DOHH2 (cell line): ENCODE results near the gene IER5.

ENCODE experiments used
- H3F3A ChIP-seq: fragments of 200-600 bp; sonication (generic), shearing (Covaris generic); 2 replicates; pipeline ENCODE4 v1.6.0; 2016; ENCODE audit warnings: antibody characterized with exemption, mild to moderate bottlenecking; ENCODE audit not compliant: control insufficient read depth, insufficient read depth
- H3K27ac ChIP-seq: fragments of 200-600 bp; sonication (generic); 2 replicates; pipeline ENCODE4 v1.5.1; 2014; ENCODE audit warnings: low read depth, mild to moderate bottlenecking, low read length, moderate library complexity
- H3K27me3 ChIP-seq: fragments of 200-600 bp; sonication (generic); 2 replicates; pipeline ENCODE4 v1.6.1; 2014; ENCODE audit warnings: mild to moderate bottlenecking, low read length, mixed read lengths; ENCODE audit not compliant: control insufficient read depth
- H3K36me3 ChIP-seq: fragments of 200-600 bp; sonication (generic); 2 replicates; pipeline ENCODE4 v1.6.1; 2014; ENCODE audit warnings: mild to moderate bottlenecking, low read length, moderate library complexity, mixed read lengths; ENCODE audit not compliant: control insufficient read depth
- H3K4me1 ChIP-seq: fragments of 200-600 bp; sonication (generic); 2 replicates; pipeline ENCODE4 v1.6.1; 2014; ENCODE audit warnings: mild to moderate bottlenecking, low read length, mixed read lengths; ENCODE audit not compliant: control insufficient read depth
- H3K4me2 ChIP-seq: fragments of 200-600 bp; sonication (generic); 2 replicates; pipeline ENCODE4 v1.6.0; 2014; ENCODE audit warnings: mild to moderate bottlenecking, low read length, moderate library complexity
- H3K4me3 ChIP-seq: fragments of 200-600 bp; sonication (generic); 2 replicates; pipeline ENCODE4 v1.5.1; 2014; ENCODE audit warnings: mild to moderate bottlenecking, low read length, mixed read lengths
- H3K79me2 ChIP-seq: fragments of 200-600 bp; sonication (generic); 2 replicates; pipeline ENCODE4 v1.6.1; 2014; ENCODE audit warnings: mild to moderate bottlenecking, low read length, mixed read lengths; ENCODE audit not compliant: control insufficient read depth
- H3K9me2 ChIP-seq: fragments of 200-600 bp; sonication (generic); replicated peaks from 2 replicates; pipeline ENCODE4 v1.6.1; 2014; ENCODE audit warnings: mild to moderate bottlenecking, low read length, mixed read lengths; ENCODE audit not compliant: control insufficient read depth
- H3K9me3 ChIP-seq: fragments of 200-600 bp; sonication (generic); 2 replicates; pipeline ENCODE4 v1.6.1; 2014; ENCODE audit warnings: antibody characterized with exemption, low read length, mixed read lengths; ENCODE audit not compliant: control insufficient read depth, insufficient read depth
- H4K20me1 ChIP-seq: fragments of 200-600 bp; sonication (generic); 2 replicates; pipeline ENCODE4 v1.6.0; 2014; ENCODE audit warnings: low read depth, mild to moderate bottlenecking, antibody characterized with exemption, low read length, moderate library complexity; ENCODE audit not compliant: control insufficient read depth, insufficient read depth
- CTCF ChIP-seq: fragments of 200-600 bp; sonication (generic); IDR thresholded peaks from one replicate; pipeline ENCODE4 v1.5.1; 2014; ENCODE audit warnings: antibody characterized with exemption, mild to moderate bottlenecking, low read depth, low read length; ENCODE audit not compliant: poor library complexity, severe bottlenecking
- EZH2phosphoT487 ChIP-seq: fragments of 200-600 bp; sonication (generic); IDR thresholded peaks from 2 replicates; pipeline ENCODE4 v1.6.1; 2017; ENCODE audit warnings: borderline replicate concordance, mild to moderate bottlenecking, antibody characterized with exemption, low read length, moderate library complexity, mixed read lengths

Gene IER5

GRCh38 chr1:181076852-181077251 lies 11.6 kb upstream of the IER5 start:
- H3K4me3 ChIP-seq: no peak overlapping the region
- peaks cover 37% of the 10 kb centered on the region for H3K4me1 ChIP-seq
- no peaks in the 10 kb centered on the region for H3K9me3 ChIP-seq
- H3K27ac ChIP-seq: no peak overlapping the region
- peaks cover 25% of the 10 kb centered on the region; the same call in 1 of the 2 replicates for H3K27me3 ChIP-seq
- no peaks in the 10 kb centered on the region for H3K36me3 ChIP-seq
- no peaks in the 10 kb centered on the region for H3F3A ChIP-seq
- TF ChIP-seq EZH2phosphoT487 (no peak), CTCF (no peak)
- no peaks in the 10 kb centered on the region for H4K20me1 ChIP-seq
- H3K4me2 ChIP-seq: no peak overlapping the region
- no peaks in the 10 kb centered on the region for H3K79me2 ChIP-seq
- no peaks in the 10 kb centered on the region for H3K9me2 ChIP-seq

GRCh38 chr1:181077576-181078242 lies 10.8 kb upstream of the IER5 start:
- Histone ChIP-seq H3F3A (no peaks in the 10 kb centered on the region), H4K20me1 (no peaks in the 10 kb centered on the region), H3K4me2 (peak overlapping the region; percentile 51), H3K4me1 (peaks cover 37% of the 10 kb centered on the region), H3K79me2 (no peaks in the 10 kb centered on the region), H3K36me3 (no peaks in the 10 kb centered on the region), H3K9me3 (no peaks in the 10 kb centered on the region), H3K4me3 (peak overlapping the region; percentile 8; the same call in 1 of the 2 replicates), H3K9me2 (no peaks in the 10 kb centered on the region), H3K27me3 (peaks cover 25% of the 10 kb centered on the region; the same call in 1 of the 2 replicates), H3K27ac (no peak overlapping the region)
- no peak for TF ChIP-seq CTCF
- TF ChIP-seq EZH2phosphoT487: no peak

GRCh38 chr1:181079382-181079781 lies 9.1 kb upstream of the IER5 start:
- no peaks in the 10 kb centered on the region for H3K9me2 ChIP-seq
- no peak overlapping the region for H3K27ac ChIP-seq
- no peaks in the 10 kb centered on the region for H3K36me3 ChIP-seq
- no peak for TF ChIP-seq CTCF
- no peak for TF ChIP-seq EZH2phosphoT487
- H4K20me1 ChIP-seq: no peaks in the 10 kb centered on the region
- H3K4me2 ChIP-seq: no peak overlapping the region
- peaks cover 43% of the 10 kb centered on the region for H3K4me1 ChIP-seq
- peaks cover 25% of the 10 kb centered on the region for H3K27me3 ChIP-seq
- no peak overlapping the region for H3K4me3 ChIP-seq
- H3F3A ChIP-seq: peaks cover 4% of the 10 kb centered on the region; the same call in 1 of the 2 replicates
- H3K9me3 ChIP-seq: no peaks in the 10 kb centered on the region
- no peaks in the 10 kb centered on the region for H3K79me2 ChIP-seq
